Measurements from ENCODE around the gene C17orf50. TPM values are rescaled to one million over a fixed set of nuclear protein-coding genes. Genes with fewer than 3 reads are reported as not detected.

The C17orf50 gene
- total RNA-seq, 1 experiment from 2014 or later = not detected

DNA sequence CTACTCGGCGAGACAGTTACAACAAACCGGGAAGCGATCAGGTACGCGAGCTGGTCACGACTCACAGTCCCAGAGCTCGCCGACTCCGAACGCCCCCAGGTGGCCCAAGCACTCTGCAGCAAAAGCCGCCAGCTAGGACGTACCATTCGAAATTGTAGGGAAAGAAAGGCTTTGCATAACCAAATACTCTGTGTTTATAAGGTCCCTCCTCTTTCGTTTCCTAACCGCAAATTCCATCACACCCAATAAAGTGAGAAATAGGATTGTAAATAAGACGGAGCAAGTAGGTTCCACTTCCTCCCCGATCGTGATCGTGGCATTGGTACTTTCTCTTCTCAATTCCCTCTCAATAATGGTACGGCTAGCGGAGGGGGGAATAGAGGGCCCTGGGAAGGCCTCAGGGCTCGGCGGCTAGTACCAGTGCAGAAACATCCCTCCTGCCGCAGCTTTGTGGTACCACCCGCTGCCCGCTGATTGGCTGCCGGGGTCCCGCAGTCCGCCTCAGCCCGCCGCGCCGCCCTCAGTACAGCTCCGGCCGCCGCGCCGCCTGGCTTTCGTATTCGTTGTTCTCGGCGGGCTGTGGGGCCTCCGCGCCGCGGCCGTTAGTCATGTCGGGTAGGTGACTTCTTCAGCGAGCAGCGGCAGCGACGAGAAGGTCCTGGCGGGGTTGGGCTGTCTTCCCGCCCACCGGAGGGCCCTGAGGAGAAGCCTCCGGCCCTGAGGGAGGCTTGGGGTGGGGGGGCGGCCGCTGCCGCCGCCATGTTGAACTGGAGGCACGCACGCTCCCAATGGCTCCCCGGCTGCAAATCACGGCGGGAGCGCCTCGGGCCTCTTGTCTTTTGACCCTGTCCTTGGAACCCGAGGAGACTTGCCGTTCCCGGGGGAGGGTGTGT is 48.5 kb downstream of the C17orf50 start, which contains the start of gene TAF15 (continued):
- peak; percentile 40; the same call in 1 of the 2 replicates for TF ChIP-seq EGR1 (IDR thresholded peaks at IDR 0.05; ENCODE audit: low read depth)
- TF ChIP-seq CEBPB (IDR thresholded peaks at IDR 0.05; ENCODE audit: low read depth) = no peak
- peak; percentile 96 for TF ChIP-seq SP1 (IDR thresholded peaks at IDR 0.05; ENCODE audit: low read depth)
- TF ChIP-seq ATF3 (IDR thresholded peaks at IDR 0.05) = no peak
- TF ChIP-seq ZFX (IDR thresholded peaks at IDR 0.05) = peak; percentile 85
- TF ChIP-seq, protein P1, sequence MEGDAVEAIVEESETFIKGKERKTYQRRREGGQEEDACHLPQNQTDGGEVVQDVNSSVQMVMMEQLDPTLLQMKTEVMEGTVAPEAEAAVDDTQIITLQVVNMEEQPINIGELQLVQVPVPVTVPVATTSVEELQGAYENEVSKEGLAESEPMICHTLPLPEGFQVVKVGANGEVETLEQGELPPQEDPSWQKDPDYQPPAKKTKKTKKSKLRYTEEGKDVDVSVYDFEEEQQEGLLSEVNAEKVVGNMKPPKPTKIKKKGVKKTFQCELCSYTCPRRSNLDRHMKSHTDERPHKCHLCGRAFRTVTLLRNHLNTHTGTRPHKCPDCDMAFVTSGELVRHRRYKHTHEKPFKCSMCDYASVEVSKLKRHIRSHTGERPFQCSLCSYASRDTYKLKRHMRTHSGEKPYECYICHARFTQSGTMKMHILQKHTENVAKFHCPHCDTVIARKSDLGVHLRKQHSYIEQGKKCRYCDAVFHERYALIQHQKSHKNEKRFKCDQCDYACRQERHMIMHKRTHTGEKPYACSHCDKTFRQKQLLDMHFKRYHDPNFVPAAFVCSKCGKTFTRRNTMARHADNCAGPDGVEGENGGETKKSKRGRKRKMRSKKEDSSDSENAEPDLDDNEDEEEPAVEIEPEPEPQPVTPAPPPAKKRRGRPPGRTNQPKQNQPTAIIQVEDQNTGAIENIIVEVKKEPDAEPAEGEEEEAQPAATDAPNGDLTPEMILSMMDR (IDR thresholded peaks at IDR 0.05 in 2 of 3, conservative IDR thresholded peaks at IDR 0.05 in 1 of 3; ENCODE audit: borderline replicate concordance in 1 of 3, insufficient read depth in 1 of 3, low read depth in 2 of 3, low read length in 2 of 3) = peak; percentile 75 to 86 (median 78); a peak in 5 of 6 replicates
- TF ChIP-seq FOSL1 (IDR thresholded peaks at IDR 0.05; ENCODE audit: low read depth) = no peak
- TF ChIP-seq RAD21 (IDR thresholded peaks at IDR 0.05; ENCODE audit: low read depth) = peak; percentile 57
- TF ChIP-seq JUND (IDR thresholded peaks at IDR 0.05) = peak; percentile 93
- TF ChIP-seq SIN3A (IDR thresholded peaks at IDR 0.05; ENCODE audit: low read depth) = peak; percentile 70

DNA sequence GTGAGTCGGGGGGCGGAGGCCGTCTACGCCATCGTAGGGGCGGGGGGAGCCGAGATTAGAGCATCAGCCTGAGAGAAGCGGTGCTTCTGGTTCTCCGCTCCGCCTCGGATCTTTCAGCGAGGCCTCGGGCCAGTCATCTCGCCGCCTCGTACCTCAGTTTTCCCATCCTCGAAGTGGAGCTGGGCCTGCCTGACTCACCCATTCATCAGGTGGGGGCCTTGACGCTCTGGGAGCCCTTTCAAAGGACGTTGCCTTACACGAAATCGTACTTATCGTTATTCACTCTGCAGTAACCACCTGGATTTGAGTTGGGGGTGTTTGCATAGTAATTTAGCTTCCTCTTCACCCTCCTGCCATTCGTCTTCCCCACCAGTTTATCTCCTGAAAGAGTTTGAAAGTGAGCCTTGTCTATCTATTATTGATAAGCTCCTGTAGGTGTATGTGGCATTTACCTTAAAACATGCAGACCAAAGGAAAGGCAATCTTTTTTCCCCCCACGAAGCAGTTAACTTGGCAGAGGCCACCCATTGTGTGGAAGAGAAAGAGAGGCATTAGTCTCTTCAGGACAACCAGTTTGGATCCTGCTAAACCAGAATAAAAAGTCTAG is 49.3 kb downstream of the C17orf50 start:
- H3K9me2 ChIP-seq (ENCODE audit: insufficient read depth) = no peaks in the 10 kb centered on the region
- intact Hi-C loops (cut with micrococcal nuclease) = loop anchor here (1.0 to 10.0 kb wide), 2 partner anchors 46 to 195 kb away; no protein-coding TSS in a partner anchor
- BruUV-seq (replicated peaks) = no TSS peak
- no peaks in the 10 kb centered on the region for H3K27me3 ChIP-seq (ENCODE audit: insufficient read depth, low read length)
- POLR2A ChIA-PET = interaction anchor here (0.9 to 3.9 kb wide), 7 partner anchors 8 to 231 kb away, joined by 3 to 41 read pairs (median 4); partner anchors contain the start of gene PEX12
- H3K36me3 ChIP-seq (ENCODE audit: control insufficient read depth in 1 of 2, insufficient read depth in 2 of 2, low read length in 2 of 2) = peaks cover 0 to 2% of the 10 kb centered on the region in 2 experiments; a peak in 1 of 4 replicates
- H3K4me3 ChIP-seq (replicated peaks in 1 of 2; ENCODE audit: low read depth in 1 of 2, low read length in 2 of 2) = peak overlapping the region; percentile 76 to 89
- peak overlapping the region; percentile 92 for H3K4me2 ChIP-seq (ENCODE audit: low read length)
- no peak for ATAC-seq
- no peak for DNase-seq (ENCODE audit: low read depth, low spot score)
- peaks cover 36% of the 10 kb centered on the region for H4K20me1 ChIP-seq (ENCODE audit: insufficient read depth)
- peak overlapping the region; percentile 89 for H3K9ac ChIP-seq (ENCODE audit: low read length)
- no peak overlapping the region for H2AFZ ChIP-seq (ENCODE audit: low read depth, low read length, poor library complexity, severe bottlenecking)
- peaks cover 56% of the 10 kb centered on the region for H3K79me2 ChIP-seq (ENCODE audit: insufficient read depth, low read length)
- RAD21 ChIA-PET (ENCODE audit: low non-redundant PET in 1 of 2, low total read pairs in 2 of 2, uncharacterized antibody in 2 of 2, unreplicated experiment in 2 of 2) = interaction anchor here in 1 of 2 experiments (1.4 kb wide), 1 partner anchor 46 kb away, joined by 10 read pairs; no protein-coding TSS in a partner anchor
- TF ChIP-seq MAX (IDR thresholded peaks at IDR 0.05) (no peak), ELF1 (IDR thresholded peaks at IDR 0.05; ENCODE audit: borderline replicate concordance, low read depth) (no peak), JUND (IDR thresholded peaks at IDR 0.05) (no peak), ZNF274 (IDR thresholded peaks at IDR 0.05; ENCODE audit: low read depth, low read length) (no peak), POLR2AphosphoS5 (IDR thresholded peaks at IDR 0.05; ENCODE audit: low read depth, low read length) (no peak), ATF3 (IDR thresholded peaks at IDR 0.05) (no peak), SP1 (IDR thresholded peaks at IDR 0.05; ENCODE audit: low read depth) (no peak)
- TF ChIP-seq, protein P2, sequence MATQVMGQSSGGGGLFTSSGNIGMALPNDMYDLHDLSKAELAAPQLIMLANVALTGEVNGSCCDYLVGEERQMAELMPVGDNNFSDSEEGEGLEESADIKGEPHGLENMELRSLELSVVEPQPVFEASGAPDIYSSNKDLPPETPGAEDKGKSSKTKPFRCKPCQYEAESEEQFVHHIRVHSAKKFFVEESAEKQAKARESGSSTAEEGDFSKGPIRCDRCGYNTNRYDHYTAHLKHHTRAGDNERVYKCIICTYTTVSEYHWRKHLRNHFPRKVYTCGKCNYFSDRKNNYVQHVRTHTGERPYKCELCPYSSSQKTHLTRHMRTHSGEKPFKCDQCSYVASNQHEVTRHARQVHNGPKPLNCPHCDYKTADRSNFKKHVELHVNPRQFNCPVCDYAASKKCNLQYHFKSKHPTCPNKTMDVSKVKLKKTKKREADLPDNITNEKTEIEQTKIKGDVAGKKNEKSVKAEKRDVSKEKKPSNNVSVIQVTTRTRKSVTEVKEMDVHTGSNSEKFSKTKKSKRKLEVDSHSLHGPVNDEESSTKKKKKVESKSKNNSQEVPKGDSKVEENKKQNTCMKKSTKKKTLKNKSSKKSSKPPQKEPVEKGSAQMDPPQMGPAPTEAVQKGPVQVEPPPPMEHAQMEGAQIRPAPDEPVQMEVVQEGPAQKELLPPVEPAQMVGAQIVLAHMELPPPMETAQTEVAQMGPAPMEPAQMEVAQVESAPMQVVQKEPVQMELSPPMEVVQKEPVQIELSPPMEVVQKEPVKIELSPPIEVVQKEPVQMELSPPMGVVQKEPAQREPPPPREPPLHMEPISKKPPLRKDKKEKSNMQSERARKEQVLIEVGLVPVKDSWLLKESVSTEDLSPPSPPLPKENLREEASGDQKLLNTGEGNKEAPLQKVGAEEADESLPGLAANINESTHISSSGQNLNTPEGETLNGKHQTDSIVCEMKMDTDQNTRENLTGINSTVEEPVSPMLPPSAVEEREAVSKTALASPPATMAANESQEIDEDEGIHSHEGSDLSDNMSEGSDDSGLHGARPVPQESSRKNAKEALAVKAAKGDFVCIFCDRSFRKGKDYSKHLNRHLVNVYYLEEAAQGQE (IDR thresholded peaks at IDR 0.05; ENCODE audit: low read depth) = no peak
- H3K4me1 ChIP-seq (ENCODE audit: control insufficient read depth in 1 of 2, insufficient read depth in 2 of 2, low read length in 2 of 2) = peaks cover 22 to 34% of the 10 kb centered on the region in 2 experiments
- H3K27ac ChIP-seq (ENCODE audit: low read depth, low read length) = peak overlapping the region; percentile 66
- no peaks in the 10 kb centered on the region for H3K9me3 ChIP-seq (ENCODE audit: control insufficient read depth in 1 of 2, insufficient read depth in 1 of 2, low read depth in 1 of 2, low read length in 2 of 2)
- CTCF ChIA-PET = interaction anchor here (3.3 kb wide), 1 partner anchor 45 kb away, joined by 76 read pairs; no protein-coding TSS in a partner anchor

Data from HCT116 (cell line).